Measurements from ENCODE around the gene SLC17A7. TPM values are rescaled to one million over a fixed set of nuclear protein-coding genes. Genes with fewer than 3 reads are reported as not detected.

SLC17A7 gene
- total and polyA plus RNA-seq, 2 of the 13 experiments (the other 11 are each of a cell fraction or from before 2014, with no cell fraction given): 0.32 TPM; not detected in 1

- TF ChIP-seq PBX2 (CRISPR knock-in tag; IDR thresholded peaks at IDR 0.05) (no peak), KDM3A (CRISPR knock-in tag; IDR thresholded peaks at IDR 0.05; ENCODE audit: low read depth) (peak; percentile 48; the same call in 1 of the 2 replicates), PHF5A (CRISPR knock-in tag; IDR thresholded peaks at IDR 0.05; ENCODE audit: low read depth, unreplicated experiment) (no peak), TFE3 (CRISPR knock-in tag; IDR thresholded peaks at IDR 0.05) (no peak), GABPB1 (CRISPR knock-in tag; IDR thresholded peaks at IDR 0.05) (peak; percentile 69; the same call in 1 of the 2 replicates), ZBTB10 (CRISPR knock-in tag; IDR thresholded peaks at IDR 0.05; ENCODE audit: borderline replicate concordance) (peak; percentile 65; the same call in 1 of the 2 replicates), DPF2 (CRISPR knock-in tag; IDR thresholded peaks at IDR 0.05; ENCODE audit: borderline replicate concordance, low read depth) (no peak), ZBTB43 (CRISPR knock-in tag; conservative IDR thresholded peaks at IDR 0.05) (no peak), ZNF782 (CRISPR knock-in tag; IDR thresholded peaks at IDR 0.05; ENCODE audit: borderline replicate concordance) (no peak; the same call in 1 of the 2 replicates), CENPT (CRISPR knock-in tag; IDR thresholded peaks at IDR 0.05; ENCODE audit: low read depth) (no peak), PRDM4 (CRISPR knock-in tag; IDR thresholded peaks at IDR 0.05; ENCODE audit: borderline replicate concordance) (no peak), ATF1 (CRISPR knock-in tag; IDR thresholded peaks at IDR 0.05) (no peak), ZNF556 (CRISPR knock-in tag; IDR thresholded peaks at IDR 0.05; ENCODE audit: borderline replicate concordance) (0 out of 2 replicates have a peak, but pooled peaks have one; percentile 47), GRHL1 (CRISPR knock-in tag; conservative IDR thresholded peaks at IDR 0.05) (no peak), ZFP62 (CRISPR knock-in tag; IDR thresholded peaks at IDR 0.05) (no peak)
Measured at GRCh38 chr19:49473868-49474541, 32.7 kb upstream of the SLC17A7 start, which contains the start of gene FLT3LG (continued).
